HG03354 (cell line): ENCODE results near the gene TEX51.

Experiments
- ATAC-seq: cut with Tn5 transposase; IDR thresholded peaks from one replicate; pipeline ENCODE4 v1.9.1; 2021; ENCODE audit warnings: mild to moderate bottlenecking; ENCODE audit not compliant: unreplicated experiment, poor library complexity, severe bottlenecking

TEX51 gene

DNA sequence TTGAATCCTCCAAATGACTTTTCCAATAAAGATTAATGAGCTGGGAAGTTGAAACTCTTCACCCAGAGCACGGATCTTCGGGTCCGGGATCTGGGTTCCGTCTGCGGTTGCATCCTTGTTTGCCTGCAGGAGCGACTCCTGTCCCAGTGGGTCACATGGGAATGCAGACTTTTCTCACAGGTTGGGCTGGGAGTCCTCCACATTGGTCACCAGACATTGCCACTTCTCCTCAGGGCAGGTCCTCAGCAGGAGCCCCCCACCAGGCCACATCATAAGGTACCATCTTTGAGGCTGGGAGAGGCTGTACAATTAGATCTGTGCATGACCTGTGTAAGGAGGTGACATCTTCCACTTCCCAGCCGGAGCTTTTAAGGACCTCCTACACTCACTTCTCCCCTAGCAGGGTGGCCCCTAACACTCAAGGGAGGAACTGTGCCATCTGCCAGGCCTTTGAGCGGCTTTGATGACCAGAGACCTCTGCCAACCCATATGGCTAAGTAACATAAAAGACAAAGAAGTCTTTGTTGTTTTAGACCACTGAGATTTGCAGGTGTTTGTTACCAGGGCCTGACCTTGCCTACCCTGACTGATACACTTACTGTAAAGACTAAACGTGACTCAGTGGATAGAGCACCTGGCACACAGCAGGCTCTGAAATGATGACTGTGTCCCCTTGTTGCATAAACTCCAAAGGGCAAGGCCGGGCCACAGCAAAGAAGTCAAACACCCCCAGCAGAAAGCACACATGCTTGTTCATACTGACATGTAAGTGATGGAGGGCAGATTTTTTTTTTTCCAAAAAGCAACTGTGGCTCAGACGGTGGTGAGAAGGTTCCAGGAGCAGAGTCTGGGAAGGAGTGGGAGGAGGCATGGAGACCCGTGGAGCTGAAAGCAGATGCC is 7.9 kb upstream of the TEX51 start:
- ATAC-seq = no peak

GRCh38 chr2:126891681-126892500 is 6.8 kb upstream of the TEX51 start:
- no peak for ATAC-seq

DNA sequence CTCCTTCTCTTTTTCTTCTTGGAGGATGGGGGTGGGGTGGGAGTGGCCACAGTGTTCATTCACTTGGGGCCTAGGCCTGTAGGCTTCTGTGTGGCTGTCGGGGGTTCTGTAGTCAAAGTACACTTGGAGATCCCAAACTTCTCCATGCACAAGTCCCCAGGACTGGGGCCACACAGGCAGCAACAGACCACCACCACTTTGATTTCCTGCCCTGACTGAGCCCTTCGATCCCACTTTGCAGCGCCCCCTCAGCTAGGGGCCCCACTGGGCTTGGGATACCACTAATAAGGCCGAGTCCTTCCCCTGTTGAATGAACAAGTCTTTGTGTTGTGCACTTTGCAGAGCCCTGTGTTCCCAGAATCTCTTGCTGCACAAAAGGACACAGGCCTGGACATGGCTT is 5.5 kb upstream of the TEX51 start:
- ATAC-seq = no peak

DNA sequence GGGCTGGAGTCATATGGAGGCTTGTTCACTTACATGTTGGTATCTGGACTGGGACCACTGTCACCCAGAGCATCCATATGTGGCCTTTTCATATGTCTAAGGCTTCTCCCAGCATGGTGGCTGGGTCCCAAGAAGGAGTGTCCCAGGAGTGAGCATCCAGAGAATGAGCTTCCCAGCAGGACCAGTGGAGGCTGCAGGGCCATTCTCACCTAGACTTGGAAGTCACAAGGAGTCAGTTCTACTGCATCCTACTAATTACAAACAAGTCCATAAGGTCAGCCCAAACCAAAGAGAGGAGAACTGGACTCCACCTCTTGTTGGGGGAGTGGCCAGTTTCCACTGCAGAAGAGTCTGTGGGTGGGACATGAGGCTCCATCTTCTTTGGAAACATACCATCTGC is 5.1 kb upstream of the TEX51 start:
- no peak for ATAC-seq

DNA sequence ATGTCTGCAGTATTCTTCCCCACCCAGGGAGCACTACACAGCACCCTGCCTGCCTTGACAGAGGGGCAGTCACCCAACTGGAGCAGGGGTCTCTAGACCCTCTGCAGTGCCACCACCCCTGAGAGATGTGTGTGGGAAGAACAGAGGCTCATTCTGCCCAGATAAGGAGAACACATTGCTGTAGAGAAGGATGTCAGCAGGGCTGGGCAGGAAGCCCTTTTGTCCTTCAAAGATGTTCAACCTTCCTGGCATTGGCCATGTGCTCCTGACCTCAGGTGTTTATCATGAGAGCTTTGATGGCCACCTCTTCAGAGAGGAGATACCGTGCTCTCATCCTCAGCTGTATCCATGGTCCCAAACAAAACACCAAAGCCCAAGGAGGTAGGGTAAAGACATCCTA is 4.6 kb upstream of the TEX51 start:
- ATAC-seq = no peak

DNA sequence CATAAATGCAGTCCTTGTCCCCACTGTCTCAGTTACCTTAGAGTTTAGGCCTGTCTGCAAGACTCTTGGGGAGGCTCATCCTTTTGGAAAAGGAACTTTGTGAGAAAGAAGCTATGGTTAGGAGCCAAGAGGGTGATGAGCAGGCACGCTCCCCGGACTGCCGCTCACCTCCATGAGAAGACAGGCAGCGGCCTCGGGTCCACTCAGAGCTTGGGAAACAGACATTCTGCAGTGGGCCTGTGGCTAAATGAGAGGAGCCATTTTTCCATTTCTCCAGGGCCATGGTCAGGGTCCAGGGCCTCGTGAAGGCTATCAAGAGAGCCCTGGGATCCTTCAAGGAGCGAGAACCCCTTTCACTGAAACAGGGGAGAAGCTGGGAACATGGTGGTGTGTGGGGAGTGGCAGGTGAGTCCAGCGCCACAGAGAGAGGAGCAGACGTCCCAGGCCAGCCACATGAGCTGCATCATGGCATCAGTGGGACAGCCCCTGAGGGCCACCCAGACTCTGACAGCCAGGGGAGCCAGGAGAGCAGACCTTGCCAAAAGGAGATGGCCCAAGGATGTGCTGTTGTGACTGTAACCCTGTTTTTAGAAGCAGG is 4.0 kb upstream of the TEX51 start:
- ATAC-seq = no peak

- no peak for ATAC-seq
These were observed 3.4 kb upstream of the TEX51 start for GRCh38 chr2:126895336-126895735.

GRCh38 chr2:126896471-126896870 is 2.2 kb upstream of the TEX51 start:
- no peak for ATAC-seq

DNA sequence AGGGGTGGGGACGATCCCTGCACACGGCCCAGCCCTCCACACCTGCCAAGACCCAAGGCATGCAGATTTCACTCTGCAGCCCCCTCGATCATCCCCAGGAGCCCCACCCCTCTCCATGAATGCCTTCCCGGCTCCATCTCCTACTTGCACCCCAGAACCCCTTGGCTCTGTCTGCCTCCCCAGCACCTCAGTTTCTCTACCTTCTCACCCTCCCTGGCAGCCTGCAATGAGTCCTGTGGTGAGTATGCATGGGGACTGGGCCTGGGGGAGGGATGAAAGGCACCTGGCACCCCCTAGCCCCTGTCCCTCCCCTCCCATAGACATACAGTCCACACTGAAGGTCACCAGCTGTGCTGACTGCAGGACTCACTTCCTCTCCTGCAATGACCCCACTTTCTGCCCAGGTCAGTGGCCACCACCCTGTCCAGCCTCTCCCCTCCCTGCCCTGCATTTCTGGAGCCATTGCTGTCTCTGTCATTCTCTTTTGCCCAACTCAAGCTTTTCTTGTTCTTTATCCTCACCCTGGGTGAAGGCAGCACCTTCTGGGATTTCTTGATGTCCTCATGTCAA is 1.0 kb downstream of the TEX51 start:
- ATAC-seq = no peak

GRCh38 chr2:126900646-126901319 is 2.1 kb downstream of the TEX51 start:
- no peak for ATAC-seq

GRCh38 chr2:126901459-126901858 is 2.8 kb downstream of the TEX51 start:
- ATAC-seq = no peak

DNA sequence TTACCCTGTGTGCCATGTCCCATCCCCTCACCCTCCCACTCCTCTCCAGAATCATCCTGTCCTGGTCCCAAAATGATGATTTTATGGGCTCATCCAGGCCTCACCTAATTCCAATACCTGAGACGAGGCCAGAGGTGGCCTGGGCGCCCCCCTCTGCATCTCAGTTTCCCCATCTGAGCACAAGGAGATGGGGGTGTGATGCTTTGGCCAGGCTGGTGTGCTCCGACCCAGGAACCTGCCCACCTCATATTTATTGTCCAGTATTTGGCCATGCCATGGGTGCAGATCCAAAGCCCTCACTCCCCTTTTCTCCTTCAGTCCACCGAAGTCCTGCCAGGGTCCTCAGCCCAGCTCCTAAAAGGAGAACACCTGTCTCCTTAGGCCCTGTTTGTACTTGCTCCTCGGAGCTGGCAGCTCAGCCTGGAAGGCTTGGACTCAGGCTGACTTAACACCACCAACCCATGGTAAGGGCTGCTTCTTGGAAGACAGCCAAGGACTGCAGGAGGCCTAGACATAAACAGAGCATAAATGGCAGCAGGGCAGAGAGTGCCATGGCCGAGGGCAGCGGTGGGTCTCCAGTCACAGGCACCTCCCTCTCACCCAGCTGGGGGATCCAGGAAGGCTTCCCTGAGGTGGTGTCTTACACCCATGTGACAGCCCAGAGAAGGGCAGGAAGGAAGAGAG is 3.6 kb downstream of the TEX51 start:
- ATAC-seq = no peak

DNA sequence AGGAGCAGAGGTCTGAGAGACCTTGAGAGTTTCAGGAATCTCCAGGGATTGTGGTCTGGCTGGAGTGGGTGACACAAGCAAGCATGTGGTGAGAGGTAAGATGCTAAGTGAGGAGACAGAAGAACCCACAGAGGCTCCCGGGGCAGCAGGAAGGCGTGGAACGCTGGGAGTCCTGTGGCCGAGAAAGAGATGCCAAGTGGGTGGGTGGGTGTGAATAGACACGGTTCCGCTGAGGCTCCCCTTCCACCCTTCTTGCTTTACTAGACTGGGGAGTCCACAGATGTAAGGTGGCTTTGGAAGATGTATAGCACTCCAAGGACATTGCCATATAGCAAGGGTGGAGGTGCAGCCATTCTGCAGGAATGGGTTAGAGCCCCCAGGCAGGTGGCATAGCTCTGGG is 4.2 kb downstream of the TEX51 start:
- no peak for ATAC-seq

DNA sequence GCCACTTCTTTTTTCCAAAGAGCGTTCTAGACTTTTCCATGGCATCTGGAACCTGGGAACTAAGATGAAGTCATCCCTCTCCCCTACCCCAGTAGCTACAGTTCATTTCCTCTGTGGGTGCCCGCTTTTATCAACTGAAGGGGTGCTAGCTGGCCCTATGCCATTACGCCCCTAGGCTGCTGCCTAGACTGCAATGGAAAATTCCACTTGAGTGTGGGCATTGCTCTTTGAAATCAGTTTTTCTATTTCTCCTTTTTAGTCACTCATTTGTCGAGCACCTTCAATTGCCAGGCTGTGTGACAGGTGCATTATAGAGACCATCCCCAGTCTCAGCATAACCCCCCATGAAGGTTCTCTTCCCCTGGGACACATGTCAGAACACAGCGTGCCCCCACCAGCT is 7.3 kb downstream of the TEX51 start:
- no peak for ATAC-seq

DNA sequence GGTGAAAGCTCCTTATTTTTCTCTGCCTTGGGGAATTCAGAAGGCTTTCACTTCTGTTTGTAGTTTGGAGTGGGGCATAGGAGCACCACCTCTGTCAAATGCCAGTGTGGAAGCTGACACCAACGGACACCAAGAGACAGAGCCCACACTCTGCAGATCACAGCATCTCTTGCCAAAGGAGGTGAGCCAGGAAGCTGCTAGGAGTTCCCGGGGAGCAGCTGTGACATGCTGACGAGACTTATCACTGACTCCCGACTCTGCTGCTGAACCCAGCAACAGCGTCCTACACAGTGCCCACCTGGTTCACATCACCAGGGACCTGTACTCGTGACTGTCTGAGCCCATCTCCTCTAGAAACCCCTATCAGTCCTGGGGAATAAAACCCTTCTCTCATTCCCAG is 8.1 kb downstream of the TEX51 start:
- no peak for ATAC-seq

- ATAC-seq = no peak
These were observed 9.0 kb downstream of the TEX51 start for GRCh38 chr2:126907671-126908070.

DNA sequence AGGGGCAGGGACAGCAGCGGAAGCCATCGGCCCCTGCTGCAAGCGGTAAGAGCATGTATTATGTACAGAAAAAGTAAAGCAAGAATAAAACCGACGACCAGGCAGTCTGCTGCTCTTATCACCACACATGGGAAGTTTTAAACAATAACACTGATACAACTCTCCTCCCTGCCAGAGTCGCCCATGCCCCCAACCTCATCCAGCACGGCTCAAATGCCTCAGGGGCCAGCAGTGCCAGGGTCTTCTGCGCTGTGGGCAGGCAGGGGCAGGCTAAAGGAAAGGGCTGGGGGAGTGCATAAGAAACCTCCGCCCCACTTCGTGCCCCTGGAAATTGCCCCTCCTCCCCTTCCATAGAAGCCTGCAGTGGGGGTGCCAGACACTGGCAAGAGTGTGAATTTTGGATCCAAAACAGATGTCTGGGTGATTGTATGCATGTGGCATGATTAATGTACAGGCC is 10.1 kb downstream of the TEX51 start:
- no peak for ATAC-seq

- ATAC-seq = no peak
These were observed 10.7 kb downstream of the TEX51 start for GRCh38 chr2:126909366-126909765.

DNA sequence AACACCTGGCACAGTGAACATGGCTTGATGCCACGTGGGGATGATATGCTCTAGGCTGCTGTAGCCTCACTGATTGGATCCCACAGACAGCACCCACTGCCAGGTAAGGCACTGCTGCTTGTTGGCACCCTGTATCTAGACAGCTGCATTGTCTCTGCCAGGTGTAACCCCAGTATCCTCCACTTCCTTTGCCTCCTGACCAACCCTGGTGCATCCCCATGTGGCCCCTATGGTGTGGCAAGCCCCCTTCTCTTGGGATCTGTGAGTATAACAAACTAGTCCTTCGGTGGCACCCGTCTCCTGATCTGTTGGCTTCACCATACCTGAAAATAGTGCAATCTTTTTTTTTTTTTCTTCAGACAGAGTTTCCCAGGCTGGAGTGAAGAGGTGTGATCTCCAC is 11.1 kb downstream of the TEX51 start:
- no peak for ATAC-seq
